HG03039 (cell line): ENCODE results near the gene EFEMP2.
A peak's percentile ranks its signal among the peaks of the same experiment; 100 is the strongest.

Experiments
- ATAC-seq: cut with Tn5 transposase; IDR thresholded peaks from one replicate; pipeline ENCODE4 v1.9.1; 2021; ENCODE audit warnings: mild to moderate bottlenecking, moderate library complexity; ENCODE audit not compliant: unreplicated experiment

The EFEMP2 gene

GRCh38 chr11:65867284-65868071 is 5.1 kb downstream of the EFEMP2 start:
- ATAC-seq: no peak

- no peak for ATAC-seq
Measured at GRCh38 chr11:65866509-65867283, 5.9 kb downstream of the EFEMP2 start.

GRCh38 chr11:65865550-65866172 is 6.9 kb downstream of the EFEMP2 start:
- no peak for ATAC-seq

- no peak for ATAC-seq
Measured at GRCh38 chr11:65864706-65865471, 7.7 kb downstream of the EFEMP2 start.

DNA sequence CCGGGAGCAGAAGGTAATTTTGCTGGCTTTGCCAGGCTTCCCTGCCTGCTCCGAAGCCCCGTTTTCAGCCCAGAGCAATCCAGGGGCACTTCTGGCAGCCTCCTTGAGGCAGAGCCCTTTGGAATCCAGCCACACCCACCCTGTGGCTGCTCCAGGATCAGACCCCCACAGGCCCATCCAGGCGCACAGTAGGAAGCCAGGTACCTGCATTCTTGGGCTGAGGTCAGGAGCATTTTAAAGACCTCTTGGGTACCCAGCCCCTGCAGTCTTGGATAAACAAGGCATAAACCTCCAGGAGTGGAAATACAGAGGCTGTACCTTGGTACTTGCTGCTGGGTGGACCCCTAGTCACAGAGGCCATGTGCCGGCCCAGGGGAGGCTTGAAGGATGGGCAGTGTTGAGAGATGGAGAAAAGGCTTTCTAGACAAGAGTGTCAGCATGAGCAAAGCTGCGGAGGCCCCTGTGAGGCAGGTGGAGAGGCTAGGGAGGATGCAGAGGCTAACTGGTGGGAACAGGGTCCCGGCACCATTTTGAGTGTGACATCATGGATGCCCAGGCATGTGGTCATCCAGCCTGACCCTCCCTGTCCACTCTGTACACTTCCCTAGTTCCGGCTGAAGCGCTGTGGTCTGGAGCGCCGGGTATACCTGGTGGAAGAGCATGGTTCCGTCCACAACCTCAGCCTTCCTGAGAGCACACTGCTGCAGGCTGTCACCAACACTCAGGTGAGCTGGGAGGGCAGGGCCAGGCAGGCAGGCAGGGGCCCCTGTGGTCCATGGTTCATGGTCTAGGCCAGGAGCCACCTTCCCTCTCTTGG is 8.5 kb downstream of the EFEMP2 start:
- no peak for ATAC-seq

DNA sequence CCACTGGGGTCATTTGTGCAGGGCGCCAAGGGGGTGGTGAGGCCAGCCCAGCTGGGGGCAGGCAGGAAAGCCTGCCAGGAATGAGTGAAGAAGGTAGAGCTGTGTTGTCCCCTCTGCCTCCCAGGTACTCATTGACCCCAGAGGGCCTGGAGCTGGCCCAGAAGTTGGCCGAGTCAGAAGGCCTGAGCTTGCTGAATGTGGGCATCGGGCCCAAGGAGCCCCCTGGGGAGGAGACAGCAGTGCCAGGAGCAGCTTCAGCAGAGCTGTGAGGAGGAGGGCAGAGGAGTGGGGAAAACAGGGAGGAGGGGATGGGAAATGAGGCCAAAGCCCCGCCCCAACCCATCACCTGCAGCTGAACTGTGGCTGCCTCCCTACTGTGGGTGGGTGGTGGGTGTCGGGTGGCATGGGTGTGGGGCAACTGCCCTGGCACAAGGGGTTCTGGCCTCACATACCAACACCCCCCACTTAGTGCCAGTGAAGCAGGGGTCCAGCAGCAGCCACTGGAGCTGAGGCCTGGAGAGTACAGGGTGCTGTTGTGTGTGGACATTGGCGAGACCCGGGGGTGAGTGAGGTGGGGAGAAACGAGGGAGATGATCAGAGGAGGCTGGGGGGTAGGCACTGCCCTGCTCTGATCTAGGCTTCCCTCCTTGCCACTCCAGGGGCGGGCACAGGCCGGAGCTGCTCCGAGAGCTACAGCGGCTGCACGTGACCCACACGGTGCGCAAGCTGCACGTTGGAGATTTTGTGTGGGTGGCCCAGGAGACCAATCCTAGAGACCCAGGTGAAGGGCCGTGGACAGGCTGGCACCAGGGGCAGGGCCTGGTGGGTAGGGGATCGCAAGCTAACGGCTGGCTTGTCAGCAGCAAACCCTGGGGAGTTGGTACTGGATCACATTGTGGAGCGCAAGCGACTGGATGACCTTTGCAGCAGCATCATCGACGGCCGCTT is 9.4 kb downstream of the EFEMP2 start:
- no peak for ATAC-seq

DNA sequence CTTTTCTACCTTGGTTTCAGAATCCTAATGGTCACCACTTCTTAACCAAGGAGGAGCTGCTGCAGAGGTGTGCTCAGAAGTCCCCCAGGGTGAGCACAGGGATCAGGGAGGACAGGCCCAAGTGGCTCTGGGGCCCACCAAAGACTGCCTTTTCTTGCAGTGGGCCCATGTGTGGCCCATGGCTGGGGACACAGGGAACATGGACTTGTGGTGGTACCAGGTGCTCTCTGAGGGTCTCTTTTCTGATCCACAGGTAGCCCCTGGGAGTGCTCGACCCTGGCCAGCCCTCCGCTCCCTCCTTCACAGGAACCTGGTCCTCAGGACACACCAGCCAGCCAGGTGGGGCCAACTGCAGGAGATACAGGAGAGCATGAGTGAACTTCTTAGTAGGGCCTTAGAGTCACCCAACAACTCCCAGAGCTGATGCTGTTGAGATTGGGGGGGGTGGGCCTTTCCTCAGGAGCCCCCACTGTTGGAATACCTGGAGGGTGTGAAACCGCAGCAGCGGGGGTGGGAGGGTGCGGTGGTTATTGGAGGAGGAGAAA is 10.3 kb downstream of the EFEMP2 start:
- no peak for ATAC-seq

DNA sequence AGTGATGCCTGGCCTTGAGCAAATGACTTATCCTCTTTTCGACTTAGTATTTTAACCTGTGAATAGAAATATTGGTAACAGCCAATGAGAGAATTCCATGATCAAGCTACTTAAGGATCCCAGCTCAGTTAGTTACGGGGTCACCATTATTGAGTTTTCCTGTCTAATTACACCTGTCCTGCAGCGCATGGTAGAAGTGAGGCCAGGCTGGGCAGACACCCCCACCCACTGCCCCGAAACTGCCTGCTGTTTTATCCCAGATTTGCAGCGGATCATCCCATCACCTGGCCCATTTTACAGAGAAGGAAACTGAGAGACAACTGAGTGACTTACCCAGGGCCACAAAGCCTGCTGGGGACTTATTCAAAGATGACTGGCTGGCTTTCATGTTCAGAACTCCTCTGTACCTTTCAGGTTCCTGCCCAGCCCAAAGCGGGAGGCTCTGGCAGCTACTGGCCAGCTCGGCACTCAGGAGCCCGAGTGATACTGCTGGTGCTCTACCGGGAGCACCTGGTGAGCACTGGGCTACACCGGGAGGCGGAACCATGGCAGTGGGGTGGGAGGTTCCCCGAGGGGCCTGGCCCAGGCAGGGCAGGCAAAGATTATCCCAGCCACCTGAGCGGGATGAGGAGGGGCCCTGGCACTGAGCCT is 10.9 kb downstream of the EFEMP2 start:
- ATAC-seq: no peak

DNA sequence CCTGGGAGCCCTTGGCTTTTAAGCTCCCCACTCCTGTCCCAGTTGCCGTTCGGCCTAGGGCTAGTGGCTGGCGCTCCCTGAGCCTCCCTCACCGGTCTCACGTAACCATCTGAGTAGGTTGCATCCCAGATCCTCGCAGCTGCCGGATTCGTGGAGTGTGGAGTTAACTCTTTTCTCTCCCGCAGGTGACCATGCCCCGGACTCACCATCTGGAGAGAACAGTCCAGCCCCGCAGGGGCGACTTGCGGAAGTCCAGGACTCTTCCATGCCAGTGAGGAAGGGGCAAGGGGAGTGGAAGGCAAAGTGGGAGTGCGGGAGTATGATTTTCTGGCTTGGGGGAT is 11.5 kb downstream of the EFEMP2 start:
- no peak for ATAC-seq

- peak; percentile 27 for ATAC-seq
Measured at GRCh38 chr11:65860278-65861164, 12.1 kb downstream of the EFEMP2 start, which contains the start of gene MUS81. MUS81 (plus strand) TSS chr11:65860433; CDS start chr11:65860754, 321 bp downstream.

DNA sequence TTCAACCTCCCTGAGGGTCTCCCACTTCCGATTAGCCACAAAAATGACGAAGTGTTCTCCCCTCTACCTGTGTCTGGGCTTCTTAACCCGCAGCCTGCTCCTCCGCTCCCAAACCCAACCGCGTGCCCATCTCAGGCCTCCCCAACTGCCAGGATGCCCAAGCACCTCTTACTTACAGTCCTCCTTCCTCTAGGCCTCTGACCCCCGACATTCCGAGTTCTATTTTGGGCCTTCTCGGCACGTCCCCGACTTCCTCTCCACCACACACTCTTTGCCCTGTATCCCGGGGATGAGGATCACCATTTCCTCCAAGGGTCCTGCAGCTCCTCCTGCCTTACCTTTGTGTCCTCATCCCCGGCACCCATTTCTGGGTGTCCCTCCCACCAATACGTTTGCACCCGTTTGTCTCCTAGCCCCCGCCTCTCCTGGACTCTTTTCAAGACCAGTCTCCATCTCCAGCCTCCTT is 12.8 kb downstream of the EFEMP2 start:
- no peak for ATAC-seq

DNA sequence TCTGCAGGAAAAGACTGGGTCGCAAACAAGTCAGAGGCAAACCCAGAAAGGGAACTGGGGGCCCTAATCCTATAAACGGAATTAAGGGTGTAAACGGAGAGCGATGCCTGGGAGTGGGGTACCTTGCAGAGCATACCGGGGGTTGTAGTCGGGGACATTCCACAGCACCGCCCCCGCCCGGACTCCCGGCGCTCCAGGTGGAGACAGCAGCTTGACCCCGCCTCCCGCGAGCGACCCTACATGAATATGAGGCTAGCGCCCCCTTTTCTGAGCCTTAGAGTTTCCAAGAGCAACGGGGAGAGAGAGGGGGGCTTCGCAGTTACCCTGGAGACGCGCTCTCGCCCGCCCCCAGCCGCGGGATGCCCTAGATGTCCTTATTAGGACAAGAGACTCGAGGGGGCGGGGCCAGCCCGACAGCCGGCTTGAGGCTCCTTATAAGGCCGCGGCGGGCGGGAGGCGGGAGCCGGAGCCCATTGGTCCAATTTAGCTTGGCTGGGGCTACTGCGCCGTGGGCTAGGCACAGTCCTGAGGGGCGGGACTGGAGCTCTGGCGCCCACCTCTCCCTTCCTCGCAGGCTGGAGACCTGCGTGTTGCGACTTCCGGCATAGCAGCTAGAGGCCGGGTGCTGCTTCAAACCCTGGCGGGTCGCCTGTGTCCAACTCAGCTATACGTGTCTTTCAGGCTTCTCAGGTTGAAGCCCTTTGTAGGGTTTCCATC is 13.3 kb downstream of the EFEMP2 start:
- peak; percentile 40 for ATAC-seq

- ATAC-seq: no peak
Measured at GRCh38 chr11:65858681-65859087, 13.9 kb downstream of the EFEMP2 start.

- peak; percentile 41 for ATAC-seq
Measured at GRCh38 chr11:65857853-65858680, 14.5 kb downstream of the EFEMP2 start, which contains the start of gene CFL1. CFL1 (minus strand) TSS chr11:65858180; CDS start chr11:65858099, 81 bp downstream.

DNA sequence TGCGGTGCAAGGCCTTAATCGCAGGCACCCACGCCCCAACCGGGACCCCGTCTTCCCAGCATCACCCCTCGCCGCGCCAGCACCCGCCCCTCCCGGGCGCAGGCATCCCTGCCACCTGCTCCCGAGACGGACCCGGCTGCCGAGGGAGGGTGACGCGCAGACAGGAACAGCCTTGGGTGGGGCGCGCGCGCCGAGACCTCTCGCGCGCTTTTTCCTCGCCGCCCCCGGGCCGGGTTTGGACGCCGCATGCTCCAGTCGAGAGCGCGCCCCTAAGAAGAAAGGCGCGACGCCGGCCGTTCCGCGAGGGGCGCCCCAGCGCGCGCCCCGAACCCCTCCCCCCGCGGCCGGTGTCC is 15.1 kb downstream of the EFEMP2 start:
- peak; percentile 1 for ATAC-seq
